NCI-H226 (cell line): ENCODE data around the gene CREB3L4.
A peak's percentile ranks its signal among the peaks of the same experiment; 100 is the strongest.

Source experiments
- DNase-seq: peaks from one replicate; pipeline ENCODE4 v3.0.0-alpha.2; 2015

Gene CREB3L4

DNA sequence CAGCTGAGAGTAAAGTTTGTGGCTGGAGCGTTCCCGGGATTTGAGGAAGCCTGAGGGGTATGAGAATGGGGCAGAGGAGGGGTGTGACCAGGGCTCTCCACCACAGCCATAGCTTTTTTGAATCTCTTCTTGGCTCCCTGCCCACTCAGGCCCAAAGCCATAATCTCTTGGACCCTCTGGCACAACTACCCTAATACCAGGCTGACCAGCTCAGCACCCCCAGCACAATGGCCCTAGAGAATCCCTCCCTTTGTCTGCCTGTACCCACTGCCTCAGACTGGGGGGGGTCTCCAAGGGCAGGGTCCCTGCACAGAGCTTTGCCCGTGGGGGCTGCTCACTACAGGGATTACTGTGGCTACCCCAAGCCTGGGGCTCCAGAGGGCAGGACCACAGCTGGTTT is 28.7 kb upstream of the CREB3L4 start:
- no peak for DNase-seq

DNA sequence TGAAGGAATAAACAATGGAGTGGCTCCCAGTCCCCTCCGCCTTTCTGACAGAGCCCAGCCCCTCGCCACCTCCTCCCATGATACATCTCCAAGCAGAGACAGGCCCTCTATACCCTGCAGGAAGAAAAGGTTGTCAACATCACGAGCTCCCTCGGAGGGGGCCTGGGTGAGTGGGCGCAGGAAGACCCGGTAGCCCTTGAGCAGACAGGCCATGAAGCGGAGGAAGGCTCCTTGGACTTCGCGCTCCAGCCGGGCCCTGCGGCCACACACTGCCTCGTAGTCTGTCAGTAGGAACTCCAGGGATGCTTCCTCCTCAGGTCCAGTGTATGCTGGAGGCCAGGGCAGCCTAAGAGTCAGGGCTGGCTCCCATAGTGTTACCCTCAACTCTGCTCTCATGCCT is 28.2 kb upstream of the CREB3L4 start:
- no peak for DNase-seq

DNA sequence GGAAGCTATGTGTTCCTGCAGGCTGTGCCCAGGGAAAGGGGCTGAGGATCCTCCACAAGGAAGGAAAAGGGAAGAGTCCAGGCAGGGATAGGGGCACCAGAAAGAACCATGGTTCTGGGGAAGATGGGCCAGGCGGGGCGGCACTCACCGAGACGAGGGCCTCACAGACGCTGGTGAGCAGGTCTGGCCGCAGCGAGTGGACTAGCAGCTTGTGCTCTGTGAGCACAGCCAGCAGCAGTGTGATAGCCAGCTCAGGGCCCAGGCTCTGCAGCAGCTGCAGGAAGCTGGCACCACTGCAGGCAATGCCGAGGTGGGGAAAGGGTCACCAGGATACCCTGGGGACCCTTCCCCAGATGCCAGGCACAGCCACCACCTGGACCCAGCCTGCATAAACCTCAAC is 26.9 kb upstream of the CREB3L4 start:
- DNase-seq: no peak

- no peak for DNase-seq
Observed at GRCh38 chr1:153941826-153942725, 25.6 kb upstream of the CREB3L4 start.

- DNase-seq: no peak
Observed at GRCh38 chr1:153942766-153943549, 24.7 kb upstream of the CREB3L4 start.

GRCh38 chr1:153944005-153944826 is 23.5 kb upstream of the CREB3L4 start:
- no peak for DNase-seq

GRCh38 chr1:153944827-153945117 is 22.9 kb upstream of the CREB3L4 start:
- DNase-seq: no peak

DNA sequence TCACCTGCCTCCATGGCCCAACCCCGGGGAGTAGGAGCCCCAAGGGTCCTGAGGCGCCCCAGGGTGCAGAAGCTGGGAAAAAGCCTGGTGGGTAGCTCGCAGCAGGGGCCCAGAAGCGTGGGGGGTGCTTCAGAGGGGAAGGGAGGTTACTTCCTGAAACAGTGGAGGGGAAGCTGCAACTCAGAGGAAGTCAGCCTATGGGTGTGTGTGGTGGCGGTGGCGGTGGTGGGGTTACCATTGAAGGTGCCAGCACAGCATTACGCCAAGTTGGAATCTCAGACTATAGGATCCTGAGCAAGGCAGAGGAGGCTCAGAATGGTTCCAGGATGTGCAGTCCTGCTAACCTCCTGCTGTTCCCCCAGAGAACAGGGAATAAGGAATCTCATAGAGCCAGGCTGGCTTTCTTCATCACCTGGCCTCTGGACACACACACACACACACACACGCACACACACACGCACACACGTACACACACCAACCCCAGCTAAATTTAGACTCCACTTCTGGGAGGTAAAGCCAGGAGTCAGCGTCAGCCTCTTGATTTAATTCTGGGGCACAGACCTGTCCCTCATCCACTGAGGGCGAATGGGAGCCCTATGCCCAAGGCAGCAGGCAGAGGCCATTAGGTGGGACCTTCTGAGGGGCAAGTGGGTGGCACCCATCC is 22.4 kb upstream of the CREB3L4 start:
- no peak for DNase-seq

- peak; percentile 70 for DNase-seq
Observed at GRCh38 chr1:153945795-153946621, 21.7 kb upstream of the CREB3L4 start.

- peak; percentile 61 for DNase-seq
Observed at GRCh38 chr1:153946622-153947241, 21.0 kb upstream of the CREB3L4 start, which contains the start of gene DENND4B. Gene DENND4B, minus strand, starts transcription at chr1:153946718. Its CDS starts 2,344 bp downstream, at chr1:153944374.

- no peak for DNase-seq
Observed at GRCh38 chr1:153951183-153951582, 16.5 kb upstream of the CREB3L4 start.

- DNase-seq: no peak
Observed at GRCh38 chr1:153951801-153952200, 15.9 kb upstream of the CREB3L4 start.

- DNase-seq: no peak
Observed at GRCh38 chr1:153953859-153954365, 13.8 kb upstream of the CREB3L4 start.

DNA sequence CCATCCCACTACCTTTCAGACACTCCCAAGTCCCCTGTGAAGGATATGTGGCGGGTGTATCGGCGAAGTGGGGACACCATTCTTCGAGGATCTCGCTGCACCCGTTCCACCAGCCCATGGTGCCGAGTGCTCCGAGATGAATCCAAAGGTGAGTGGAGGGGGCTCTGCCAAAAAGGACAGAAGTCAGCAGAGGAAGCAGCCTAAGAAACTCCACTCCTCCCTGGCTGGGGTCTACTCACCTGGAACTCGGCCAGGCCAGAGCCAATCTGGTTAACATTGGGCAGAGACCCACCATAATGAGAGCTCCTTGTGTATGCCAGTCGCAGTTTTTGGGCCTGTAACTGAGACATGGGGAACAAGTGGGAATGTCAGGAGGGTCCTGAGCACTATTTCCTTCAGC is 12.9 kb upstream of the CREB3L4 start:
- DNase-seq: no peak

DNA sequence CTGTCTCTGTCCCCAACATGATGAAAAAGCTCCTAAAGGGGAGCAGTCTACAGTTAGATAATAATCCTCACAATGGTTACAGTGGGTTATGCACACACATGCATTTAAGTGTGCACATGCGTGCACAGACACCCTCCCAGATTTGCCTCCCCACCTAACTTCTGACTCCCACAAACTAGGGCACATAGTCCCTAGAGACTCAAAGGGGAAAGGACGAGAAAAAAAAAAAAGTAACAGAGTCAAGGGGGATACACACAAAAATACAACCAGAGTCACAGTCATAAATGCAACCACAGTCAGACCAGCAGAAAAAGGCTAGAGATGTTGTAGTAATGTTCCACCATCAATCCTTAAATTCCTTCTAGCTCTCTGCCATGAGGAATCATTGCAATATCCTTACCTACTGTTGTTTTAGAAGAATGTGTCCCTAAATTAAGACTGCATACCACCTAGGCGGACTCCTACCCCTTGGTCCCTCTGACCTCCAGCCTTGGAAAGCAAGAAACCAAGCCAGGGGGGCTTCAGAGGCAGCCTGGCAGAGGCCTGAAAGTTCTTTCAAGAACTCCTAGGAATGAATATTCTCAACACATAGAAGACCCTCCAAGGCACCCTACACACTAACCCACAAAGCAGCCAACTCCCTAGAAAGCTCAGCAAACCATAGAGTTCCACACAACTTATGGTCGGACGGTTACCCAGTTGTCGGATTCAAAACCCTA is 10.5 kb upstream of the CREB3L4 start:
- DNase-seq: no peak

DNA sequence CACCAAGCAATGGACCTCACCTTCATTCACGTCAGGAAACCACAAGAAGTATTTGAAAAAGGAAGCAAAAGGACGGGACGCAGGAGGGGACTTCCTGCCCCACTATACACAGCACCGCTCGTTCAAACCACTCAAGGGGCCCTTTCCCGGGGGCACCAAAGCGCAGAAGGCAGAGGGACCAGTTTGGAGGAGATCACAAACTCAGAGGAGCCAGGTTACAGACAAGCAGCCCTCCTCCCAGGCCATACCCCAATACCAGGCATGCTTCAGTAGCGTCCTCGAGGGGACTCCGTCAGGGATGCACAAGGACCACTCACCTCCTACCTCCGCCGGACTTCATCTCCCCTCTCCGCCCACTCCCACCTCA is 10.0 kb upstream of the CREB3L4 start:
- DNase-seq: no peak

DNA sequence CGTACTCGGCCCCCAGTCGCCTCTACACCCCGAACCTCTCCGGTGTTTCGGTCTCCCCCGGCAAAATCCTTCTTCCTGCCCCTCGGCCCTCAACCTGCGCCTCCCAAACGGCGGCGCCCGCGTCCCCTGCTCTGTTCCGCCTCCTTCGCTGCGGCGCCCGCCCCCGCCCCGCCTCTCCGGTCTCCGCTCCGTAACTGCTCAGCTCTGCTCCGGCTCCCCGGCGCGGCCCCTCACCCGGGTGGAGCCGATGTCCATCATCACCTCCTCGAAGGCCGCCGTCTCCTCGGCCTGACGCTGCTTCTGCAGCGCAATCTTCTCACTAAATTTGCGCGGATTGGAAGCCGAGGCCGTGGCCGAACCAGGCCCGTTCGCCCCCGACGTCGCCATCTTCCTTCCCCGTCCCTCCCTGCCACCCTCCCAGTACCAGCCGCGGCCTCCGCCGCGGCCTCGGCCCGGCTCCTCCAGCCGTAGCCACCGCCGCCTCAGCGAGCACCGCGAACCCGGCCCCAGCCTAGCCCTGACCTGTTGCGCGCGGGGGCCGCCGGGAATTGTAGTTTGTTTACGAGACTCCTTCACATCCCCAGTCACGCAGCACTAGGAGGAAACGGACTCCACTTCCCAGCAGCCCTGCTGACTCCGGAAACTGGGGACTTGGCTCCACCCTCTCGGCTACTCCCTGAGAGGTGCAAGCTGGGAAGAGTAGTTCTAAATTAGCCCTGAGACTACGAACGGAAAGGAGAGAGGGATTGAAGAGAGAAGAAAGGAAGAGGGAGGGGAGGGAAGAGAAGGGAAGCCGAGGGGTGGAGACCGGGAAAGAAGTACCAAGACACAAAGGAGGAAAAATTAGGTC is 9.4 kb upstream of the CREB3L4 start, which contains the start of gene CRTC2:
Gene CRTC2, minus strand, starts transcription at position 502 of the 850 bp plus-strand sequence. Its CDS starts 115 bp downstream, at position 387.
- peak; percentile 99 for DNase-seq

DNA sequence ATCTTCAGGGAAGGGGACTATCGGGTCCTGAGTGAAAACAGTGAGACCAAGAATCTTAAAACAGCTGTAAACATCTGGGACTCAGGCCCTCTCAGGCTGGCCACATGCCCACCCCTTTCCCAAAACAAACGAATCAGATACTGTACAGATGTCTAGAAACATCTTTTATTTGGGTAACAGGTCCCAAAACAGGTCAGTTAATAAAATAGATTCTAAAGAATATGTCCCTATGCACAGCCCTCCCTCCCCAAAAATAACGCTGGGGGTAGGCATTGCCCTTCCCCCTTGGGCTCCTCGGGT is 8.8 kb upstream of the CREB3L4 start:
- no peak for DNase-seq

- no peak for DNase-seq
Observed at GRCh38 chr1:153959454-153959853, 8.2 kb upstream of the CREB3L4 start.

GRCh38 chr1:153960206-153960605 is 7.5 kb upstream of the CREB3L4 start:
- DNase-seq: no peak
